Activated T-cell treated with anti-CD3 and anti-CD28 coated beads for 24 hours (primary cell): ENCODE measurements around the gene POPDC2.

Experiments used
- DNase-seq: peaks from one replicate; pipeline ENCODE4 v3.0.0-alpha.2; 2020; ENCODE audit warnings: low read depth

The POPDC2 gene

DNA sequence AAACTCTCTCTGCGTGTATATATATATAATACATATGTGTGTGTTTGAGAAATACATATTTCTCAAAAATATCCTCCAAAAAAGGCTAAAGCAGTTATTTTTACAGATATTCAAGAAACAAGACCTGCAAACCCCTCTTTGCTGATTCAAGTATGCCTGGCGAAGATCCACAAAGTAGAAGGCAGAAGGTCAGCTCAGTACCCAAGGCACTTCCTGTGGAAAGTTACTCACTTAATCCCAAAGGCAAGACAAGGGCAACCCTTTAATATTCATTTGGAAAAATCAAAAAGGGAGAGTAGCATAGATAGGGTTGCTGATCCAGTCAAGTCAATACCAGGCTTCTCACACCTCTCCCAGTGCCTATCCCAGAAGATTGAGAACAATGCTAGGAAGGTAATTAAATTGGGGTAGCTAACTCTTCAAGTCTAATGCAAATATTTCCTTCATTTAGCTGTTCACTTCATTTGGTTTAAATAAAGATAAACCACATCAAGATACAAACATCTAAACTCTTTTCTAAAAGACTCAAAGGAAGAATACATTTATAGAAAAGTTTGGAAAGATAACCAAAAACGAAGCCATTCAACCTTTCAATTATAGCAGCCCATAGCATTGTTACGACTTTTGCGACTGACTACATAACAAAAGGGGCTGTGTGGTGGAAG is 9.6 kb upstream of the POPDC2 start:
- DNase-seq = no peak

DNA sequence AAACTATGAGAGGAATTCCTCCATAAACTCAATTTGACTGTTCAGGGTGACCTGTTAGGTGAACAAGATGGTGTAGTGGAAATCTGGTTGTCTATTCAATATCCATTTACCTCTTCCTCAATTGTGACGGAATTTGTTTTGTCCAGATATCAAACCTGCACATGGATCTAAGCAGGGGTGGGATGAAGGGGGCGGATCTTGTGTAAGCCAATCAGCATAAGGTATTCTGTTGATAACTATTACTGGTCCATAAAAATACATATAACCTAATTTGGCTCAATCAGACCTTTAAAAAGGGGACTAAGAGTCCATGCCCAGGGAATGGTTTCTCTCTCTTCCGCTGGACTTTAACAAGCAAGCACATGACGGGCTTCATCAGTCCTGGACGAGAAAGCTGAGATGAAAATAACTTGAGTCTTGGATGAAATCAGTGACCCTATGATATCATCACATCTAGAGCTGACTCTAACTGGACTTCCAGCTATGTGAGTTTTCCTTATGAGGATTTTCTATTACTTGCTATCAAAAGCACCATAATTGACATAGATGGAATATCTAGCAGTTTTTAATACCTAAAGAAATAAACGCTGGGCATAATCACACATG is 5.7 kb upstream of the POPDC2 start:
- no peak for DNase-seq

DNA sequence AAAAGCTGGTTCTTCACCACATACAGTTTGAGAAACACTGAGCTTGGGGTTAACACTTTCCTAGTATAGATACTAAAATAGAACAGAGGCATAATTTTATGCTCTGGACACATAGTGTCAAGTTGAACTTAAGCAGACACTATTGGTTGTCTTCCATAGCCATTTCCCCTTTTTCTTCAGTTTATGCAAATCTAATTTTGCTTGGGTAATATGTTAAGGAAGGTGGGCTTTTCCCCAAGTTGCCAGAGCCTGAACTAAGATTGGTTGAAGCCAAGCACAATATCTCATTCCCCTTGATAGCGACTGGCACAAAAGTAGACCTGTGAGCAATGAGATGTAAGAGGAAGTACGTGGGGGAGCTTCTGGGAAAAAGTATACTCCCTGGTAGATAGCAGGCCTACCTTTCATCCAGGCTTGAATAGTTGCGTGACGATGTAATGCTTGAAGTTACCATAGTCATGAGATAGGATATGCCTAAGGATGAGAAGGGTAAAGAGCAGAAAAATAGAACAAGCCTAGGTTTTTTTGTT is 4.5 kb upstream of the POPDC2 start:
- DNase-seq = no peak

DNA sequence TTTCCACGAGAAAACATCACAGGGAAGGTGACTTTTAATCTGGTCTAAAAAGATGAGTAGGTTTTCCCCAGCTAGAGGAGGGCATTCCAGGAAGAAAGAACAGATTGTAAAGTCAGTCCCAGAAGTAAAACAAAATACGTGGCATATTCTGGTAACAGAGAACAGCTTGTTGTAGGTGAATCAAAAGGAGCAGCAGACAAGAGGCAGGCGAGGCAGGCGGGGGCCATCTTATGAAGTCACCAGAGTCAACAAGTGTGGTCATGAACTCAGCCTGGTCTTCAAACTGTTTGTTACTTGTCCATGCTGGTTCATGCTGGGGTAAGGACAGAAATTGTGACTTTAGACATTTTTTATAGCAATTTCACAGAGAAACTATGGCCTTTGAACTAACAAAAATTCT is 4.0 kb upstream of the POPDC2 start:
- no peak for DNase-seq

DNA sequence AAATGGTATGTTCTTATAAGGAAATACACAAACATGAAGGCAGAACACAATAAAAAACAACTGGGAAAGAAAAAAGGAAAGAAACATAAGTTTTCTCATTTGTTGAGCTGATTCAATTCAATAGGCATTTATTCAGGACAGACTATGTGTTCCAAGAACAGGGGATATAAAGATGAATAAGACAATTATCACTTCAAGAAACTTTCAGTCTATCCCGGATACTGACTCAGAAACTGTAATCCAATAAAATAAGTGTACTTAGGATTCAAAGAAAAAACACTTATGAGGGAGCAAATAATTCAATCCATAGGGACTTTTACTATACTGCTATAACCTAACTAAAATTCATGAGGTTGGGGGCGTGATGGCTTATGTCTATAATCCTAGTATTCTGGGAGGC is 3.5 kb upstream of the POPDC2 start:
- no peak for DNase-seq

DNA sequence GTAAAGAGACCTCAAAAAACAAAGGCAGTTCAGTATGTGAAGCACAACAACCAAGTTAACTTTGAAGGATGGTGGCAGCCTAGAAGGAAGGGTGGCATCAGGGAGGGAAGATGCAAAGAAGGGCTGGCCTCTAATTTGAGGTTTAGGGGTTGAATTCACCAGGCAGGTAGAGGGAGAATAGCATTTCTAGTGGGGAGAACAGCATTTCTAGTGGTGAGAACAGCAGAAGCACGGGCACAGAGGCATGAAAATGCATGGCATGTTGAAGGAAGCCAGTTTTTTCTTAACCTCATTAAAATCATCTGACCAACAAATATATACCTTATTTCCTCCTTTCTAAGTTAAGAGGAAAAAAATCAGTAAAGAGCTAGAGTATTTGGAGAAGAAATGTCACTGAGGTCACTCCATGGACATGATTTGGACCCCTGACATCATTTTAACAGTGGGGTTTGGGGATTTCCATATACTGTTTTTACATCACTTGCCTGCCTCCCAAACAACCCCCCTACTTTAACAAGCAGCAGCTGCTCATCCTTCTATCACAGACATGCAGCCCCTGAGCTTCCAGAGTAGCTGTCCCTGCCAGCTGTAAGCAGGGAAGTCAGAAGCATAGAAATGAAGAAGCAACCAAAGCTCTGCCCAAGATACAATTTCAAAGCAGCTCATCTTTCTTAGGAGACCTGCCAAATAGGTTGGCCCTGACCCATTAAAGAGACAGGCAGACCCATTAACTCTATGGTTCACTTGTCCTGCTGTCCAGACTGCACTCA is 2.4 kb upstream of the POPDC2 start:
- DNase-seq = no peak

DNA sequence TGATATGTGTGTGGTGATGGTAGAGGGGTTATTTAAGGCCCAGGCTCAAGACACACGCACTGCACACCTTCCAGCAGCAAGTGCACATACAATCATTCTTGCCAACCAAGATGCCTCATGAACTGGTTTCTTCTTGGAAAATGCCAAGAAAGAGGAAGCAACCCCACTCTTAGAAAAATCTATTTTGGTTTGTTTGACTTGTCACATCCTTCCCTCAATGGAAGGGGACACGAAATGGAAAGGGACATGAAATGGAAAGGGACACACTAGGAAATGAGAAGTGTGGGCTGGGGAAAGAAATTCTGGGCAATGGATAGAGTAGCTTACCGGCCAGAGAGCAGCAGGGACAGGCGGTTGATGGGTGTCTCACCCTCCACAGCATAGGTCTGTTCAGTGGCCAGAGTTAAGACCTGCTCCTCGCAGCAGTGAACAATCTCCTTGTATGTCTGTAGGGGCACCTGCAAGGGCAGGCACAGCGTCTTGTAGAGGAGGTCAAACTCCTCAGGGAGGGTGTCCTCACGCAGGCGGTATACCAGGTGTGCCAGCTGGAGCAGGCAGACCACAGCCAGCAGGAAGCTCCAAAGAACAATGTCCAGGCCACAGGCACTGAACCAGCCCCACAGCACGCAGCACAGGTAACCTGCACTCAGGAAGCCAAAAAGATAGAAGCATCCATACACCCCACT is 640 bp downstream of the POPDC2 start:
- DNase-seq = no peak

DNA sequence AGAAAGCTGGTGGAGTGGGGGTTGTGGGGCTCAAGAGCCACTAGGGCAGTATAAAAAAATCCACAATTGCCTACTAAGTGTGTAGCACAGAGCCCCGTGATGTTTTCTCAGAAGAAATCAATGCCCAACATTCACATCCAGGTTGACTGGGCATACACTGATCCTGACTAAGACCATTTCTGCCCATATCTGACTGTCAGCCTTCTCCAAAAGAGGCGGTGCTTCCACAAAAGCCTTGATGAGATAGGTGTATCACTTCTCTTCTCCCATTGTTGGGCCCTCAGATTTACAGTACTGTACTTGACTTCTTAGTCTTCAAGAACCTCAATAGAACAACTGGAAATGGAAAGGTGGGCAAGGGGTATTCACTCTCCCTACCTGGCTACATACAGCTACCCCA is 1.4 kb downstream of the POPDC2 start:
- DNase-seq = no peak

DNA sequence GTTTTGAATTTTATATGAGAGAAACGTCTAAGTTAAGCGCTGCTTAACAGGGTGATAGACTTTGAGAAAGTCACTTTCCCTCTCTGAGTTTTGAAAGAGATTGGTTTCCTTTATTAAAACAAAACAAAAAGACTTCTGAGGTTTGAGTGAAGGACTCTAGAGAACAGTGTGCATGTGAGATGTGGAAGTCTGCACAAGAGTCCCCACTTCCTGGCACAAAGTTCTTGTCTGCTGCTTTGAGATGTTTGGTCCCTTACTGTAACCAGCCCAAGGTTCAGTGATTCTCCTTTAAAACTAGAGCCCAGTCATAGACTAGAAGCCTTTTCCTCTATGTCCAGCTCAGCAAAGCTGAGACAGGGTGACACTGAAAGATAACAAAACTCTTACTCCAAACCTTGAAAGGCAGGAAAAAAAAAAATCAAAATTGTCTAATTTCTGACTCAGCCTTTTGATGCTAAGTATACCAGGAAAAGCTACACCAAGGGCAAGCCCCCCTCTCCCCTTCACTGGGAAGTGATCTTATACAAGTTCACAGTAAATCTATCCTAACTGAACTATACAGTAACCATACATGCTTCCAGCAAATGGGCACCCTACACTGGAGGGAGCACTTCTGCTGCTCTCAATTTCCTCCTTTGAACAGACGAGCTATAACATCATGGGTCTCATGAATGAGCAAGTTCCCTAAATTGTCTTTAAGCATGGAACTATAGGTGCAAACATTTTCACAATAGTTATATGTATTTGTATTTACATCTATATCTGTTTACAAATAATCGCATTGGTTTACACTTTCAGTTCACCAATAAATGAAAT is 2.3 kb downstream of the POPDC2 start:
- DNase-seq = no peak

DNA sequence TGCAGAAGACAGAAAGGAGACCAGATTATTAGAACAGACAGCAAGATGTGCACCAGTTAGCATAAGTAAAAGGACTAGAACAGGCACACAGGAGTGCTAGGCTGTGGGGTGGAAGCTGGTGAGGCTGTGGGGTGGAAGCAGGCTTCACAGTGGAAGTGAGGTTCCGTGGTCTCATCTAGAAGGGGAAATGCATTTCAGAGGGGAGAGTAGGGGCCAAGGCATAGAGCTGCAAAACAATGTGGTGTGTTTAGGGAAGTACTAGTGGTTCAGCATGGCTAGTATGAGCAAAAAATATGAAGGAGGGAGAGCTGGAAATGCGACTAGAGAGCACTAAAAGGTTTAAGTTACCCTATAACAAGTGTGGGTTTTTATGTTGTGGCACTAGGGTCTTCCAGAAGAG is 6.5 kb downstream of the POPDC2 start:
- no peak for DNase-seq

DNA sequence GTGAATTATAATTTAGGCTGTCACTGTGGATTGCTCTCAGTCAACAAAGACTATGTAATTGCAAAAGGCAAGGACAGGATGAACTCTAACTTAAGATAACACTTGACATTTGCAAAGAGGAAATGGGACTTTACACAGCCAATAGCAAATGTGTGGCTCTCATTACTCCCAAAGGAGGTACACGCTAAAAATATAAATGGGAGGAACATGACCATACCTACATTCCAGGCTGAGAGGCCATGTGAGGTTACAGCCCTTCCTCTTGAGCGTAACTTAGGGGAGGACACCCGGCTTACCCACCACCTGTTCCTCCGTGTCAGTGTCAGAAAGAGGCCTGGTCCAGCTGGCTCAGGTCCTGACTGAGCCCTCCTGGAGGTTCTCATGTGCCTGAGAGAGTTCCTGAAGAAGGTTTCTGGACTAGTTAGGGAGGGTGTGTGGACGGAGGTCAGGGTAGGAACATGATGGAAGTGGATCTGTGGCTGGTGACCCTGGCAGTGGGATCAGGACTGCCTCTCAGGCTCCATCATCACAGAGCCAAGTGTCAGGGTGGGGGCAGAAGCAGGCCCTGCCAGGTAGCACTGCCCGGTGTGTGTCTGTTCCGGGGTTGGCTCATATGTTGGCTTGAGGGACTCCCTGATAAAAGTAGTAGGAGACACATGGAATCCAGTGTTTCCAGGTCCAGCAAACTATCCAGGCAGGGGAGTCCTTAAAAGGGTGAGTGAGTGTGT is 7.9 kb downstream of the POPDC2 start:
- DNase-seq = no peak

DNA sequence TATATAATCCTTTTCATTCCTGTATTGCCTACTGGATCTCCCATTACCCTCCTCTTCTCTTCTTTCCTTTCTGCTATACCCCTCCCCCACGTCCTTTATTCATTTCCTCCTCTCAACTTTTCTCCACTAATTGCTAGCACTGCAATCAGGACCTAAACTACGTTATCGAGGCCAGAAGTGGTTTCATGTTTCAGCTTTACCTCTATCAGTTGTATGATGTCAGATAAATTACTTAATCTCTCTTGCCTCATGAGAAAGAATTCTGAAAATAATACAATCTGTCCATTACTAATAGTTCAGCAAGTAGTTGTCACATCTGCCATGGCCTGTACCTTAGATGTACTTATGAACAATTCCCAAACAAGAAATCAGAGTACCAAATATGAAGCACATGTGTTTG is 10.6 kb downstream of the POPDC2 start:
- no peak for DNase-seq

DNA sequence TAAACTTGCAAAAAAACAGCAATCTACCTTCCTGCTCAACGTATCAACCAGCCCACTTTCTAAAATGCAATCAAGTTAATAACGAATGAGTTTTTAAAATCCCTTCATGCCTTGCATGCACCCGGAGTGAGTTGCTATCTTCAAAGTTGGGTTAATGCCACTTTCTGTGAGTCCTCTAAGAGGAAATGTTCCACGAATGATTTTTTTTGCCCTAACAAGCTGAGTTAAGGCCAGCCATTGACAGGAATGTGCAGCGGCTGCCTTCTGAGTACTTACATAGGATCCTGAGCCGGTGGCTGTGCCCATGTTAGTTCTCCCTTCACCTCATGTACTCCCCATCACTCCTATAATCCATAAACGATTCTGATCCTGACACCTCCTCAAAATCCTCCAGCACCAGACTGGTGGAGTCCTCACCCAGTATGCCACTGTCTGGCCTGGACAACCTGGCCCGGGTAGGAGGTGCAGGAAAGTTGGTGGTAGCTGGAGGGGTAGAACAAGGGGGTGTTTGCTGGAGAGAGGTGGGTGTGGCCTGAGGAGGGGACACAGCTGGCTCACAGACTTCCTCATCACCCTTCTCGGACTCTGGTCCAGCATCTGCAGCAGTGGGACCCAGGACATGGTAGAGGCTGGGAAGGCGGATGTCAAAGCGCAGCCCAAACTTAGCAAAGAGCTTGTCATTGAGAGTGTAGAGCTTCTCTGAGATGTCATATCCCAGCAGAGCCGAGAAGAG is 12.4 kb downstream of the POPDC2 start:
- no peak for DNase-seq

DNA sequence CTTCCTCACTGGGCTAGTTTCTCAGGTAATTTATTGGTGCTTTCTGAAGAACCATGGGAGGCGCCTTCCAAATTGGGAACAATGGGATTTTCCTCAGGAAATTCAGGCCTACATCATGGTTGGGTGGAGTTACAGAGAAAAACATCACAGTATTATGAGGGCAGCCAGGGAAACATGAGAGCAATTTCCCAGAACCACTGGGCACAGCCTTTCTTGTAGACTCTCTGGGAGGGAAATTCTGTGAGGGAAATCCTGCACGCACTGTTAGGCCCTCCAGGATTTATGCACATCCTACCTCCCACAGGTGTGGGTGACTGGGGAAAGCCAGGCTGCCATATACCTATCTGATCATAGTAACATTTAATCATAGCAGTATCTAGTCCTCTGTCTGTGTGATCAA is 13.2 kb downstream of the POPDC2 start:
- DNase-seq = no peak

DNA sequence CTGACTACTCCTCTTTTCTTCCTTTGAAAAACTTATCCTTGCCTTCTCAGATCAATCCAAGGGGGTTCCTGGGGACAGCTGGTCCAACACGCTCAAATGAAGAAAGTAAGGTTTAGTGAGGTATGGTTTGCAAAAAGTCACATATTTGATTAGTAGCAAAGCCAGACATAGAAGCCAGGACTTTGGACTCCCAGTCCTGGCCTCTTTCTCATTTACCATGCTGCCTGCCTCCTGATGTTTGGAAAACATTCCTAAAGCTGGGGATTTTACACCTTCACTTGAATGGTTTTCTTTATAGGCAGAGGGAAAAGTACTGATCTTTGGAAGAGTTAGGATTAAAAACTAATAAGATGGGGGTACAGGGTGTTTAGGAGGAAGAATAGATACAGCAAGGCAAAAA is 14.6 kb downstream of the POPDC2 start:
- no peak for DNase-seq

DNA sequence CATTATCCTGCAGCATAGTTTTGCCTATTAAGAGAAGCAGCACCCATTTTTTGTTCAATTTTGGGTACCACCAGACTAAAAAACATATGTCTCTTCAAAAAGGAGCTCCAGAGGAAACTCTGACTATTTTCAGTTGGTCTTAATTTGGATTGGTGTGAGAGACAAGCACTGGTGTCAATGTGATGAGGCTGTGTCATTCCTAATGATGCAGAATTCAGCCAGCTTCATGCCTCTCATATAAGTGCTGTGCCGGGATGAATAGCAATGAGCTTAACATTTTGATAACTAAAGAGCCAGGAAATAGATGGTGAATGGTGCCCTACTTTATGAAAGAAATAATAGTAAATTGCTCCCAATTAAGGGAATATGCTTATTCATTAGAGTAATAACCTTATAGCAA is 15.9 kb downstream of the POPDC2 start:
- no peak for DNase-seq

DNA sequence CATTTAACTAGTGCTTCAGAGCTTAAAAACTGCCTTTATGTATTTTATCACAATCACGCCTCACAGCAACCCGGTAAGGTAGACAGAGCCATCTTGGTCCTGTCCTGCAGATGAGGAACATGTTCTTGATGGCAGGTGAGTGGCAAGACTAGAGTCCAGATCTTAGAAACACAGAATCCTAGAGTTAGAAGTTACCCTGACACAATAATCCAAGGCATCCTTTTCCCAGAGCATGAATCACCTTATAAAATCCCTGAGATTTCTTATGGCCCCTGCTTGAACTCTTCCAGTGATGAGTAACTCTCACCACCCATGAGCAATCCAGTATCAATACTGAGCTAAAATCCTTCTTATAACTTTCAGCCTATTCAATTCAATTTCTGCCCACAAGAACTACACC is 16.9 kb downstream of the POPDC2 start:
- DNase-seq = no peak

DNA sequence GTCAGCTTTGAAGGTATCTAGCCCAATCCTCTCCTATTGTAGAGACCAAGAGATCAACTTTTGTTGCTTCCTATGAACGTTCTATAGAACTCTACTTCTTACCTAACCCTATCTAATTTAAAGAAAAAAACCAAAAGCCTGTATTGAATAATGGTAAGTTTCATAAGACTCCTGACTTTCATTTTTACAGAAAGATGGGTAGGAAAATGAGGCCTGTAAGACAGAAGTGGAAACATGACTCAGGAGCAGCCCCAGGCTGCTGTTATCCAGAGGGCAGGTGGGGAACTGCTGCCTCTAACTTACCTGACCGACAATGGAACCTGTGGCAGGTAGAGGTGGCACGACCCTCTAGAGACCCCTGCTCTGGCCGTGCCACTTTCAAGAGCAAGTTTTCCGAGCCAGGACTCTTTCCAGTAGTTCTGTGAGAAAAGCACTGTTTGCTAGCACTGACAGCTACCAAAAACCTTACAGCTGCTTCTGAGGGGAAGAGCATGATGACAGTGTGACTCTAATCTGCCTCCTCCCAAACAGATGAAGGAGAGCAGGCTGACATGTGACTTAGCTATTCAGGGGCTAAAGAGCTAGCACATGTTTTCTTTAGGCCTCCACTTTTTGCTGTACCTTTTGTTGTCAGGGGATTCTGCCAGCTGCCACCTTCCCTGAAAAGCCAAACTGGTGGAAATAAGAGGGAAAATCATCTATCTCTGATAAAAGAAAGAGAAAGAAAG is 17.5 kb downstream of the POPDC2 start:
- no peak for DNase-seq

DNA sequence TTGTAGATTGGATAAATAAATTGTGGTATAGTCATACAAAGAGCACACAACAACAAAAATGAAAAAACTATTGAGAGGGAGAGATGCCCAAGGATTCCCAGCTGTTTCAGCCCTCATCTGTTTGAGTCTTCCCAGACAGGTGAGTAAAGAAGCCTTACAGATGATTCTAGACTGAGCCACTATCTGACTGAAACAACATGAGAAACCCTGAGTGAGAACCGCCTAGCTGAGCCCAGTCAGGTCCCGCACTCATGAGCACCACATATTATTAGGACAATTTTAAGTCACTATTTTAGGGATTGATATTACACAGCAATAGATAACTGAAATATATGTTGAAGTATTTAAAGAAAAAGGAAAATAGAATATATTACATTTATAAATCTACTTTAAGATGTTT is 19.0 kb downstream of the POPDC2 start:
- no peak for DNase-seq
